Activated T-cell treated with anti-CD3 and anti-CD28 coated beads for 24 hours (primary cell): ENCODE measurements around the gene SMARCA5.

ENCODE experiments used
- DNase-seq: peaks from one replicate; pipeline ENCODE4 v3.0.0-alpha.2; 2020; ENCODE audit warnings: low read depth

Gene SMARCA5

GRCh38 chr4:143531788-143532491 lies 18.4 kb downstream of the SMARCA5 start:
- DNase-seq: no peak

- DNase-seq: no peak
Observed at GRCh38 chr4:143538979-143539669, 25.6 kb downstream of the SMARCA5 start.

GRCh38 chr4:143539670-143540023 lies 26.1 kb downstream of the SMARCA5 start:
- DNase-seq: no peak

GRCh38 chr4:143549928-143550327 lies 36.4 kb downstream of the SMARCA5 start:
- no peak for DNase-seq

- DNase-seq: no peak
Observed at GRCh38 chr4:143554728-143555597, 41.5 kb downstream of the SMARCA5 start.

GRCh38 chr4:143555676-143556075 lies 42.2 kb downstream of the SMARCA5 start:
- no peak for DNase-seq

- DNase-seq: no peak
Observed at GRCh38 chr4:143558286-143558685, 44.8 kb downstream of the SMARCA5 start.

GRCh38 chr4:143558823-143559756 lies 45.6 kb downstream of the SMARCA5 start:
- DNase-seq: peak; percentile 53

- DNase-seq: peak; percentile 22
Observed at GRCh38 chr4:143559757-143560147, 46.2 kb downstream of the SMARCA5 start.

GRCh38 chr4:143564472-143564871 lies 51.0 kb downstream of the SMARCA5 start:
- DNase-seq: no peak

GRCh38 chr4:143575331-143575730 lies 61.8 kb downstream of the SMARCA5 start:
- no peak for DNase-seq

GRCh38 chr4:143581331-143581946 lies 67.9 kb downstream of the SMARCA5 start:
- no peak for DNase-seq

GRCh38 chr4:143585548-143585947 lies 72.0 kb downstream of the SMARCA5 start:
- DNase-seq: no peak

- DNase-seq: no peak
Observed at GRCh38 chr4:143586080-143586479, 72.6 kb downstream of the SMARCA5 start.

- DNase-seq: no peak
Observed at GRCh38 chr4:143587703-143588102, 74.2 kb downstream of the SMARCA5 start.

GRCh38 chr4:143597276-143597675 lies 83.8 kb downstream of the SMARCA5 start:
- DNase-seq: no peak

- no peak for DNase-seq
Observed at GRCh38 chr4:143598816-143599215, 85.3 kb downstream of the SMARCA5 start.

- no peak for DNase-seq
Observed at GRCh38 chr4:143599827-143600226, 86.3 kb downstream of the SMARCA5 start.

GRCh38 chr4:143606480-143606879 lies 93.0 kb downstream of the SMARCA5 start:
- DNase-seq: no peak
